Lower leg skin (tissue), 4 donors: ENCODE results near the gene CEMP1. TPM values are rescaled to one million over a fixed set of nuclear protein-coding genes. Genes with fewer than 3 reads are reported as not detected.

Experiments
- DNase-seq, 2 donors: peaks; one replicate each; pipeline ENCODE4 v3.0.0-alpha.2; 2019; ENCODE audit warnings: low spot score in 2 of 2
- H3K4me3 ChIP-seq: fragments of 200-600 bp; sonication (generic); 2 replicates; pipeline ENCODE4 v1.5.1; 2017; ENCODE audit warnings: mild to moderate bottlenecking, low read depth; ENCODE audit not compliant: poor library complexity, severe bottlenecking
- CTCF ChIP-seq, 3 donors: fragments of 450-650 bp; IDR thresholded peaks; one replicate each; pipeline ENCODE4 v1.5.1; 2016; ENCODE audit warnings: antibody characterized with exemption in 3 of 3, mild to moderate bottlenecking in 3 of 3, moderate library complexity in 2 of 3
- POLR2A ChIP-seq, 2 donors: fragments of 450-650 bp; IDR thresholded peaks; one replicate each; pipeline ENCODE4 v1.6.1; 2016 to 2017; ENCODE audit warnings: antibody characterized with exemption in 2 of 2, mild to moderate bottlenecking in 1 of 2, moderate library complexity in 1 of 2
- WGBS, 2 donors: methylation state at CpG; one replicate each; pipeline ENCODE4 v1.1.5; 2018; 5-methylcytosine and 5-hydroxymethylcytosine counted together
- intact Hi-C: fragments of 100-400 bp; cut with DNase I; formaldehyde crosslinking; loops from one replicate; pipeline ENCODE4 v1.15.0; 2023; ENCODE audit warnings: low total_unique reads
- total RNA-seq, 4 donors: library from RNA; depleted of rRNA; stranded (reverse); fragments of >200 nt; gene quantifications; one replicate each; pipeline ENCODE4 v1.1.0, GENCODE V29; 2016

The CEMP1 gene
- total RNA-seq, 4 donors from 2014 or later, result 0.17 to 5.9 (median 0.83) TPM

DNA sequence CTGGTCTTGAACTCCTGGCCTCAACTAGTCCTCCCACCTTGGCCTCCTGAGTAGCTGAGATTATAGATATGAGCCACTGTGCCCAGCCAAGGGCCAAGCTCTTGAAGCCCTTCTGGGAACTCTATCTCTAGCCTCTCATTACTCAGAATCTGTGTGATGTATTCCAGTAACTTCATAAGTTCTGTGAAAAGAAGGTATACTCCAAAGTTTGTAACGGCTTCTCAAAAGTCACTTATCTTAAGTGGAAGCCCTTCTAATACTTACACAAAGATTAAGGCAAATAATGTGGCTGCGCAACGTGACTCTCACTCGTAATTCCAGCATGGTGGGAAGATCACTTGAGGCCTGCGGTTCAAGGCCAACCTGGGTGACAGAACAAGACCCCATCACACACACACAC is 36.6 kb downstream of the CEMP1 start:
- intact Hi-C loops, result no loop called here
- no peak overlapping the region for H3K4me3 ChIP-seq
- WGBS, 2 donors, result 92 to 97% methylated on average over 5 of the region's 5 CpGs
- TF ChIP-seq CTCF (IDR thresholded peaks at IDR 0.05) (no peak), POLR2A (IDR thresholded peaks at IDR 0.05) (no peak)
- DNase-seq, result no peak

DNA sequence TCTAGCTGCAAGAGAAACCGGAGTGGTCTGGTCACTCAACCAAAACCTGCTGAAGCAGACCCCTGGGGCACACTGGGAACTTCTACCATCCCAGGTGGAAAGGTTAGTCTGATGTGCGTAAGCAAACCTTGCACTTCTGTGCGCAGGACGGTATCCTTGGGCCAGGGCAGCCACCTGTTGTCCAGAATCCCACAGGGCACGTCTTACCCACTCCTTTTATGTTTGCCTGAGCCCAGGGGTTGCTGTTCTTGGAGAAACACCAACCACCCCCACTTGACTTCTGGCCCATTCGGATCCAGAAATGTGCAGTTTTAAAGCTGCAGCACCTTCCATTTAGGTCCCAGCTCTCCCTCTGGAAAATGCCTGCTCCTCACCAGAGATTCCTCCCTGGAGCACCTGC is 37.6 kb downstream of the CEMP1 start:
- no peak for TF ChIP-seq CTCF (IDR thresholded peaks at IDR 0.05)
- TF ChIP-seq POLR2A (IDR thresholded peaks at IDR 0.05), result no peak
- intact Hi-C loops, result no loop called here
- H3K4me3 ChIP-seq, result no peak overlapping the region
- no peak for DNase-seq
- WGBS, 2 donors, result 88 to 89% methylated on average over 6 of the region's 6 CpGs

DNA sequence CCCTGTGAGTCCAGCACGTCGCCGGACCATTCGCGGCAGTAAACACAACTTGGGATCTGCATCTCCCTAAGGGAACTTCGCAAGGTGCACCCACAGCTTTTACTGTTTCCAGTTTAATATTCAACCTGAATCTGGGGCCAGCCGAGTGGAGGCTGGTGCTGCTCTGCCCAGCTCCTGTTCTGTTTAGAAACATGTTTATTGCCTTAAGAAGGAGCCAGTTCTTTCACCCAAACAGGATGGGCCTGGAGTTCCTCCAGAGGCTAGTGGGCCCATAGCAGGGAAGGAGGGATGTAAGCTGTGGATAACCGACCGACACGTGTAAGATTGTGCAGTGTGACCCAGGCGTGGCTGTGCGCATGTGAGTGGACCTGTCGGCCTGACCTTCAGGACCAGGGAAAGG is 38.9 kb downstream of the CEMP1 start:
- intact Hi-C loops, result no loop called here
- no peak for TF ChIP-seq CTCF (IDR thresholded peaks at IDR 0.05)
- no peak for TF ChIP-seq POLR2A (IDR thresholded peaks at IDR 0.05)
- DNase-seq, result no peak
- no peak overlapping the region for H3K4me3 ChIP-seq
- 93 to 94% methylated on average over 13 of the region's 13 CpGs for WGBS, 2 donors

DNA sequence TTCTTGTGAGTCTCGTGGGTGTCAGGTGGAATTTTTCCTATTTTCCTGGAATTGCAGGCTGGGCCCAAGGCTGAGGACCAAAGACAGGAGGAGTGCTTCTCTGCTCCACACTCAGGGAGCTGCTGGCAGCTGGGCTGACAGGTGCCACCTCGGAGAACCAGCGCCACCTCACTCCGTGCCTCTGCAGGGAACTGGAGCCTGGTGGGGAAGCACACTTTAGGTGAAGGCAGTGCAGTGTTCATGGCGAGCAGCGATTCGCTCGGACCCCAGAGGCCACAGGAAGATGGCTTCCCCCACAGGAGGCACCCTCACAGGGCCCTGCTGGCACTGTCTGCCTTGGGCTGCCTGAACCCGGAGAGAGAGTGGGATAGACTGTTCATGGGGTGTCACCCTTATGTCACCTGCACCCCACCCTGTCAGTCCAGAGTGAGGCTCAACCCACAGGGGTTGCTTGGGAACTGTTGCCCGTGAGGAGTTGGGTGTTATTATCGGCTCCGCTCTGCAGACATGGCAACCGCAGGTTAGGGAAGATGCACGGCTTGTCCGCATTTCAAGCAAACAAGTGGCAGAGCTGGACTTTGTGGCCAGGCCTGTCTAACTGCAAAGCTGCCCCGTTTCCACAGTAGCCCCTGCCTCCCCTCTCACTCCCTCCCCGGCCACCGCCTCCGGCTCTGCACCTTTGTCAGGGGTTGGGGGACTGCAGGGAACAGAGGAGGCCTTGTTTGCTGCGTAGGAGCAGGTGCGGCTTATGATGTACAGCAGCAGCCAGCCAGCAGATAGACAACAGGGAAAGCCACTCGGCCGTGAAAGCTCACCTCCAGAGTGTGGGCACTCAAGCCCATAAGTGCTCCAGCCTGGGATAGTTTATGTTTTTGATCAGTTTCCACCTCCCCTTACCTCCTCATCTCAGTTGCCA is 40.8 kb downstream of the CEMP1 start:
- no peak overlapping the region for H3K4me3 ChIP-seq
- intact Hi-C loops, result no loop called here
- DNase-seq, result no peak
- TF ChIP-seq POLR2A (IDR thresholded peaks at IDR 0.05) (no peak), CTCF (IDR thresholded peaks at IDR 0.05) (no peak)
- 93% methylated on average over 22 to 23 of the region's 23 CpGs for WGBS, 2 donors

GRCh38 chr16:2489581-2489980 is 41.6 kb downstream of the CEMP1 start:
- TF ChIP-seq CTCF (IDR thresholded peaks at IDR 0.05) (no peak), POLR2A (IDR thresholded peaks at IDR 0.05) (no peak)
- intact Hi-C loops, result no loop called here
- DNase-seq, result no peak
- no peak overlapping the region for H3K4me3 ChIP-seq
- WGBS, 2 donors, result 90% methylated on average over 14 to 16 of the region's 16 CpGs
